ES-I3 (cell line): ENCODE measurements around the gene PDPR.
A peak's percentile ranks its signal among the peaks of the same experiment; 100 is the strongest.
"Not testable (repeated sequence)": the region's sequence is repeated elsewhere in the genome, so short reads cannot be mapped to it uniquely, and the experiment has no call there.

Experiments used
- H3K36me3 ChIP-seq: 2 replicates; pipeline ENCODE4 v1.6.1; 2013; ENCODE audit warnings: mild to moderate bottlenecking, low read length, control low read depth, moderate library complexity; ENCODE audit not compliant: insufficient read depth
- H3K4me1 ChIP-seq: 2 replicates; pipeline ENCODE4 v1.6.1; 2013; ENCODE audit warnings: mild to moderate bottlenecking, control low read depth, low read length; ENCODE audit not compliant: insufficient read depth
- H3K9ac ChIP-seq: 2 replicates; pipeline ENCODE4 v1.6.1; 2013; ENCODE audit warnings: low read depth, mild to moderate bottlenecking, low read length, moderate library complexity
- H3K9me3 ChIP-seq: 2 replicates; pipeline ENCODE4 v1.6.1; 2013; ENCODE audit warnings: mild to moderate bottlenecking, low read length, moderate library complexity; ENCODE audit not compliant: control insufficient read depth, insufficient read depth

PDPR gene

GRCh38 chr16:70112162-70112561 is 2.0 kb upstream of the PDPR start:
- H3K9me3 ChIP-seq, H3K9ac ChIP-seq, H3K36me3 ChIP-seq, H3K4me1 ChIP-seq: not testable (repeated sequence)

DNA sequence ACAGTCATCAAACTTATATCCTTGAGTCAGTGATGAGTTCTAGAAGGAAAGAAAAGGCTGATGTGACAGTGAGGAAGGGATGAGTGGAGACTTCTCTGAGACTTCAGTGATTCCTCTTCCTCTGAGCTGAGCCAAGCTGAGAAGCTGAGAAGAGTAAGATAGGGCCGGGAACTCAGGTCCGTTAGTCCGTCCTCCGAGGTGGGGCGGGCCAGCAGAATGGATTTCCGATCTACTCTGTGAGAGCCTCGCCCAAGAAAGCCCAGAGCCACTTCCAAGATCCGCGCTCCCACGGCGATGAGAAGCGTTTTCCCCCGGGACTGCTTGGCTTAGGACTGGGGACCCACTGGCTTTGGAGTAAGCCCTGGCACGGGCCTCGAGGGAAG is 542 bp upstream of the PDPR start:
- not testable (repeated sequence) for H3K36me3 ChIP-seq, H3K9me3 ChIP-seq, H3K4me1 ChIP-seq
- H3K9ac ChIP-seq = peak overlapping the region; percentile 78; the same call in 1 of the 2 replicates

DNA sequence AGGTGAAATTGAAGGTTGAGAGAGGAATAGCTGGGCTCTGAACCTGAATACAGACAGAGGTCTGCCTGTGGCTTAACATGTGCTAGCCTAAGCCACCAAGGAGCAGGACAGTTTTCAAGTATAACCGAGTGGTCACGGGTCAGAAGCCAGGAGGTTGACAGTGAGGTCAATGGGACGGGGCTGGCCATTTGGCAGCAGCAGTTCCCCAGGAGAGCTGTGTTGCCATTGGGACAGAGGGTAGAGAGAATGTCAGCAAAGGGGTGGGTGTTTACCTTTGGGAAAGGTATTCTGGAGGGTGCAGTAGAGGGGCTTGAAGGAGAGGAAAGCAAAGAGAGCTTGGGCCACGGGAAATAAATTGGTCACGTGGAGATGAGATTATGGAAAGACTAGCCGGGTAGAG is 4.2 kb downstream of the PDPR start:
- H3K4me1 ChIP-seq, H3K36me3 ChIP-seq, H3K9me3 ChIP-seq, H3K9ac ChIP-seq: not testable (repeated sequence)

DNA sequence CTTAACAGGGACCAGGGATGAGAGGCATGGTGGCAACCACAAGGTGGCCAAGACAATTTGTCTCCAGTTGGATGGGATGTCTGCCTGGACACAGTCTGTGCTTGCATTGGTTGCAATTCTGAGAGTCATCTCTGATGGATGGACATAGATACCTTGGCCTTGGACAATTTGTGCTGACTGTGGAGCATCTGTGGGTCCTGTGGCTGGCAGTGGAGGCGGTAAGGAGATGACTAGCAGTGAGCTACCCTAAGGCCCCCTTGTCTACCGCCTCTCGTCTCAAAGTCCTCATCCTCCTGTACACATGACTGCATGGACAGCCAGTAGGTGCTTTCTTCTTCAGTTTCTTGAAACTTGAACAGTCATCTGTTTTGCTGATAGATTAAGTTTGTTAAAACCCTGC is 4.6 kb downstream of the PDPR start:
- H3K9me3 ChIP-seq, H3K4me1 ChIP-seq, H3K9ac ChIP-seq, H3K36me3 ChIP-seq: not testable (repeated sequence)

DNA sequence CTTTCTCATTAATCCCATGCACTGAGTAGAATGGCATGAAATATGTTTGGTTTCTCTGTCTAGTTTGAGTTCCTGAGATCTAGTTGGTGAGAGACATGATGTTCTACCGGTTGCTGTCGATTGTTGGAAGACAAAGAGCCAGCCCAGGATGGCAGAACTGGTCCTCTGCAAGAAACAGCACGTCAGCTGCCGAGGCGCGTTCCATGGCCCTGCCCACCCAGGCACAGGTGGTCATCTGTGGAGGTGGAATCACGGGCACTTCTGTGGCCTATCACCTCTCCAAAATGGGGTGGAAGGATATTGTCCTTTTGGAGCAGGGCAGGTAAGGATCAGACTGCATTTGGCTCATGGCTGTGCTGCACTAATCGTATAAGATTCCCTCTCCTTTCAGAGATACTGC is 6.3 kb downstream of the PDPR start:
- not testable (repeated sequence) for H3K4me1 ChIP-seq, H3K9ac ChIP-seq, H3K36me3 ChIP-seq

DNA sequence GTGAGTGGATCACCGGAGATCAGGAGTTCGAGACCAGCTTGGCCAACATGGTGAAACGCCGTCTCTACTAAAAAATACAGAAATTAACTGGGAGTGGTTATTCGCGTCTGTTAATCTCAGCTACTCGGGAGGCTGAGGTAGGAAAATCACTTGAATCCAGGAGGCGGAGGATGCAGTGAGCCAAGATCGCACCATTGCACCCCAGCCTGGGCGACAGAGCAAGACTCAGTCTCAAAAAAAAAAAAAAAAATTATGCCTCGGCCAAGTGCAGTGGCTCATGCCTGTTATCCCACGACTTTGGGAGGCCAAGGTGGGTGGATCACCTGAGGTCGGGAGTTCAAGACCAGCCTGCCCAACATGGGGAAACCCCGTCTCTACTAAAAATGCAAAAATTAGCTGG is 9.7 kb downstream of the PDPR start:
- not testable (repeated sequence) for H3K9me3 ChIP-seq, H3K9ac ChIP-seq, H3K36me3 ChIP-seq, H3K4me1 ChIP-seq

More for the DNA sequence above, 6.3 kb downstream of the PDPR start:
- not testable (repeated sequence) for H3K9me3 ChIP-seq

DNA sequence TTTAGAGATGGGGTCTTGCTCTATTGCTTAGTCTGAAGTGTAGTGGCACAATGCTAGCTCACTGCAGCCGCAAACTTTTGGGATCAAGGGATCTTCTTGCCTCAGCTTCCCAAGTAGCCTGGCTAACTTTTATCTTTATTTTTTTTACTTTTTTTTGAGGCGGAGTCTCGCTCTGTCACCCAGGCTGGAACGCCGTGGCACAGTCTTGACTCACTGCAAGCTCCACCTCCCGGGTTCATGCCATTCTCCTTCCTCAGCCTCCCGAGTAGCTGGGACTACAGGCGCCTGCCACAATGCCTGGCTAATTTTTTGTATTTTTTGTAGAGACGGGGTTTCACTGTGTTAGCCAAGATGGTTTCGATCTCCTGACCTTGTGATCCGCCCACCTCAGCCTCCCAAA is 12.1 kb downstream of the PDPR start:
- not testable (repeated sequence) for H3K4me1 ChIP-seq, H3K9me3 ChIP-seq, H3K36me3 ChIP-seq

DNA sequence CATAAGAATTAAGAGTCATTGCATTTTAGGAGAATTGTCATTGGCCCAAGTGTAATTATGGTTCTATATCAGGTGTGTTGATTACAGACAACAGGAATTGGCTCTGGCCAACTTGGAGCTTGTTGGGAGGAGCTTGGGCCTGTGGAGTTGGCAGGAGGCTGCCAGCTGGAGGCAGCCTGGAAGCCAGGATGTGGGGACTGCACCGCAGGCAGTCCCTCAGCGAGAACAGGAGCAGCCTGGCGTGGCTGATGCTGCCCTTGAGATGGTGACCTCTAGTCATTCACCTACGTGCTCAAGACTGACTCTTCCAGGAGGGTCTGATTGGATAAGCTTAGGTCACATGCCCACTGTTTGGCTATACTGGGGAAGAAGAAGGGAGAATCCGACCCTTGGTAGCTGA is 13.6 kb downstream of the PDPR start:
- not testable (repeated sequence) for H3K9ac ChIP-seq, H3K4me1 ChIP-seq, H3K36me3 ChIP-seq, H3K9me3 ChIP-seq

More for the DNA sequence above, 12.1 kb downstream of the PDPR start:
- not testable (repeated sequence) for H3K9ac ChIP-seq

- not testable (repeated sequence) for H3K9me3 ChIP-seq, H3K36me3 ChIP-seq, H3K9ac ChIP-seq, H3K4me1 ChIP-seq
Measured at GRCh38 chr16:70128844-70129243, 14.7 kb downstream of the PDPR start.

GRCh38 chr16:70135796-70136195 is 21.7 kb downstream of the PDPR start:
- not testable (repeated sequence) for H3K36me3 ChIP-seq, H3K9ac ChIP-seq, H3K9me3 ChIP-seq, H3K4me1 ChIP-seq

DNA sequence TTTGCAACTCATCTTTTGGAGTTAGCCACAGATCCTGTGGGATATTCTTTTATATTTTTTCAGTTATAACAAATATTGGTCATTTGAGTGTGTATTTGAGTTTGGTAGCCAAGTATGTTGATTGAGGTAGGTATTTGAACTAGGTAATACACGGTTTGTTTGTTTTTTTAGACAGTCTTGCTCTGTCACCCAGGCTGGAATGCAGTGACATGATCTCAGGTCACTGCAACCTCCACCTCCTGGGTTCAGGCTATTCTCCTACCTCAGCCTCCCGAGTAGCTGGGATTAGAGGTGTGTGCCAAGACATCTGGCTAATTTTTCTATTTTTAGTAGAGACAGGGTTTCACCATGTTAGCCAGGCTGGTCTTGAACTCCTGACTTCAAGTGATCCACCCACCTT is 22.5 kb downstream of the PDPR start:
- H3K4me1 ChIP-seq, H3K9me3 ChIP-seq, H3K36me3 ChIP-seq, H3K9ac ChIP-seq: not testable (repeated sequence)

DNA sequence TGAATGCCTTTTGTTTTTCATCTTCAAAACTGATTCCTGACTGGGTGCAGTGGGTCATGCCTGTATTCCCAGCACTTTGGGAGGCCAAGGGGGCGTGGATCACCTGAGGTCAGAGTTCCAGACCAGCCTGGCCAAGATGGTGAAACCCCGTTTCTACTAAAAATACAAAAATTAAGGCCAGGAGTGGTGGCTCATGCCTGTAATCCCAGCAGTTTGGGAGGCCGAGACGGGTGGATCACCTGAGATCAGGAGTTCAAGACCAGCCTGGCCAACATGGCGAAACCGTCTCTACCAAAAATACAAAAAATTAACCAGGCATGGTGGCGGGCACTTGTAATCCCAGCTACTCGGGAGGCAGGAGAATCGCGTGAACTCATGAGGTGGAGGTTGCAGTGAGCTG is 28.6 kb downstream of the PDPR start:
- H3K36me3 ChIP-seq, H3K9ac ChIP-seq, H3K4me1 ChIP-seq, H3K9me3 ChIP-seq: not testable (repeated sequence)

DNA sequence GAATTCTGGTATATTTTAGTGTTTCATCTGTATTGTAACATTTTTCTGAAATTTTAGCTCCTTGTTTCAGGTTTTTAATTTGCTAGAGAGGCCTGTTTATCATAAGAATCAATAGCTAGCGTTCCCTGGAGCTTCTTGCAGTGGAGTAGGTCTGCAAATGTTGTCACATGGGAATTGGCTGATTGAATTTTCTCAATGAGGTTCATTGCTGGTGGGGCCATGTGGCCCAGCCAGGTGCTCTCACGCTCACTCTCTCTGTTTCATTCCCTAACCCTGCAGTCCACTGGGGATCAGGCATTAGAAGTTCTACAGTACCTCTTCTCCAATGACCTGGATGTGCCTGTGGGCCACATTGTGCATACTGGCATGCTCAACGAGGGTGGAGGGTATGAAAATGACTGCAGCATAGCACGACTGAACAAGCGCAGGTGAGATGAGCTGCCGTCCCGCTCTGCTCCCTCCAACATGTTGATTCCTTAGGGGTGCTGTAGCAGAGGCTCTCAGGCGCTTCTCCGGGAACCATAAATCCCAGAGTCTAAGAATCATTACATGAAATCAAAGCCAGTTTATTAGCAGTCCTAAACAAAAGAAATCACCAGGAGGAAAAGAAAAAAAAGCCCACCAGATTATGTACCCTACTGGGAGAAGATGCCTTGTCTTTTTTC is 29.2 kb downstream of the PDPR start:
- not testable (repeated sequence) for H3K4me1 ChIP-seq, H3K9me3 ChIP-seq, H3K36me3 ChIP-seq, H3K9ac ChIP-seq

DNA sequence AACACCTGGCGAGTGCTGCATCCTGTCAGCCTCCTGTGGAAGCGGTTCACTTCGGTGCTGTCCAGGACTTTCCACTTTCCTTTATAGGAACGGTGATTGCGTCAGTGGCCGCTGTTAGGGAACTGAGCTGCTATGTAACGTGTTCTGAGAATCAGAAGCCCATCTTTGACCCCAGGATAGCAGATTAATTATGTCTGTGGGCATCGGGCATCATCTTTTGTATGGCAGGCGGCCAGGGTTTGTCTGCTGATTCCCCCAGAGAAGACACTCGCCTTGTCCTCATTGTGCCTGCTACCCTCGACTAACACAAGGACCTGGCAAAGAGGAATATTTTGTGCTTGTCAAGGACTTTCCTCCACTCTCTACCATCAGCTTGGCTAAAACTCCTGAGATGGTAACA is 33.7 kb downstream of the PDPR start:
- peaks cover 10% of the 10 kb centered on the region for H3K36me3 ChIP-seq
- not testable (repeated sequence) for H3K9me3 ChIP-seq, H3K4me1 ChIP-seq, H3K9ac ChIP-seq

- not testable (repeated sequence) for H3K9ac ChIP-seq, H3K9me3 ChIP-seq, H3K4me1 ChIP-seq
- peaks cover 16% of the 10 kb centered on the region for H3K36me3 ChIP-seq
Measured at GRCh38 chr16:70148453-70148852, 34.3 kb downstream of the PDPR start.

DNA sequence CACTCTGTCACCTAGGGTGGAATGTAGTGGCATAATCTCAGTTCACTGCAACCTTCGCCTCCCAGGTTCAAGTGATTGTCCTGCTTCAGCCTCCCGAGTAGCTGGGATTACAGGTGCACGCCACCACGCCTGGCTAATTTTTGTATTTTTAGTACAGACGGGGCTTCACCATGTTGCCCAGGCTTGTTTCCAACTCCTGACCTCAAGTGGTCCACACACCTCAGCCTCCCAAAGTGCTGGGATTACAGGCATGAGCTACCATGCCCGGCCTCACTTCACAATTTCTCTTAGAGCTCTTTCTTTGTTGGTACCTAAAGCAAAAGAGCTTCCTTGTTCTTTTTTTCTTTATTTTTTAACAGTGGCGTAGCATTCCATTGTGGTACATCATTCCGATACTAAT is 35.2 kb downstream of the PDPR start:
- not testable (repeated sequence) for H3K4me1 ChIP-seq, H3K9ac ChIP-seq, H3K9me3 ChIP-seq
- peaks cover 17% of the 10 kb centered on the region for H3K36me3 ChIP-seq
